ENCODE measurements around the gene CAPN12.

- TF ChIP-seq CTCF (IDR thresholded peaks at IDR 0.05) (no peak), POLR2A (IDR thresholded peaks at IDR 0.05) (no peak), EP300 (IDR thresholded peaks at IDR 0.05) (peak; percentile 8)
Measured at GRCh38 chr19:38683393-38684077, 60.7 kb downstream of the CAPN12 start.
